SU-DHL-6 (cell line): ENCODE measurements around the gene EPHB3.

Experiments used
- CTCF ChIP-seq: fragments of 200-600 bp; sonication (generic); IDR thresholded peaks from one replicate; pipeline ENCODE4 v1.5.1; 2017; ENCODE audit warnings: antibody characterized with exemption, mild to moderate bottlenecking, low read length, moderate library complexity; ENCODE audit not compliant: insufficient read depth, poor library complexity, severe bottlenecking
- EZH2phosphoT487 ChIP-seq: fragments of 200-600 bp; sonication (generic), shearing (Covaris generic); conservative IDR thresholded peaks from 2 replicates; pipeline ENCODE4 v1.6.1; 2018; ENCODE audit warnings: mild to moderate bottlenecking, antibody characterized with exemption, low read length, moderate library complexity, mixed read lengths

- no peak for TF ChIP-seq CTCF
- no peak for TF ChIP-seq EZH2phosphoT487
These were observed 28.4 kb upstream of the EPHB3 start for GRCh38 chr3:184532940-184533732.
